Omental fat pad (tissue), 4 donors: ENCODE results near the gene CLDN9. TPM values are rescaled to one million over a fixed set of nuclear protein-coding genes. Genes with fewer than 3 reads are reported as not detected.

Experiments used
- small RNA-seq: library from RNA; depleted of rRNA; stranded (forward); fragments of <200 nt; gene quantifications from one replicate; pipeline ENCODE3, GENCODE V24; 2016
- total RNA-seq, 4 donors: library from RNA; depleted of rRNA; stranded (reverse); fragments of >200 nt; gene quantifications; one replicate each; pipeline ENCODE4 v1.1.0, GENCODE V29; 2016

Gene CLDN9
- total RNA-seq, 4 donors from 2014 or later, result 0.24 to 0.63 TPM; not detected in 2

Small RNA genes within 50 kb of the gene (small RNA-seq; reads per million reads assigned to genes)
- 0.39 reads per million for gene LINC00514

Other genes starting within 250 kb of the CLDN9 start
- gene ELOB, start 235.6 kb upstream of the CLDN9 start, total RNA-seq, result 100 to 1,000 TPM; 181 to 341 (median 323) TPM
- not detected for gene PRSS33, start 225.4 kb upstream of the CLDN9 start, total RNA-seq
- gene PRSS41, start 214.5 kb upstream of the CLDN9 start, total RNA-seq, result not detected
- gene PRSS21, start 195.7 kb upstream of the CLDN9 start, total RNA-seq, result 1 to 10 TPM in 1 of 4 donors, under 1 TPM in 1, not detected in 2; 0.65 to 1.0 TPM
- gene ZG16B, start 182.6 kb upstream of the CLDN9 start, total RNA-seq, result 1 to 10 TPM in 1 of 4 donors, not detected in 3; 1.0 TPM
- not detected for gene PRSS22, start 154.8 kb upstream of the CLDN9 start, total RNA-seq
- gene FLYWCH2, start 129.7 kb upstream of the CLDN9 start, total RNA-seq, result 10 to 100 TPM; 22.1 to 78.7 (median 37.3) TPM
- gene FLYWCH1, start 101.0 kb upstream of the CLDN9 start, total RNA-seq, result 10 to 100 TPM; 14.8 to 45.6 (median 26.6) TPM
- not detected for gene KREMEN2, start 48.6 kb upstream of the CLDN9 start, total RNA-seq
- gene PAQR4, start 43.6 kb upstream of the CLDN9 start, total RNA-seq, result 1 to 10 TPM; 1.9 to 6.8 (median 3.5) TPM
- gene PKMYT1, start 32.5 kb upstream of the CLDN9 start, total RNA-seq, result 1 to 10 TPM in 1 of 4 donors, under 1 TPM in 2, not detected in 1; 0.25 to 1.7 (median 0.79) TPM
- gene CLDN6, start 5.3 kb downstream of the CLDN9 start, total RNA-seq, result not detected
- gene TNFRSF12A, start 7.4 kb downstream of the CLDN9 start, total RNA-seq, result 100 to 1,000 TPM in 2 of 4 donors, 10 to 100 TPM in 1, 1 to 10 TPM in 1; 9.0 to 465 (median 94.3) TPM
- 10 to 100 TPM in 3 of 4 donors, 1 to 10 TPM in 1; 8.5 to 20.6 (median 13.1) TPM for gene HCFC1R1, start 11.0 kb downstream of the CLDN9 start, total RNA-seq
- 10 to 100 TPM; 15.7 to 33.9 (median 26.7) TPM for gene THOC6, start 11.1 kb downstream of the CLDN9 start, total RNA-seq
- under 1 TPM in 1 of 4 donors, not detected in 3; 0.47 TPM for gene BICDL2, start 24.0 kb downstream of the CLDN9 start, total RNA-seq
- 10 to 100 TPM in 1 of 4 donors, 1 to 10 TPM in 3; 1.2 to 38.8 (median 2.2) TPM for gene MMP25, start 33.6 kb downstream of the CLDN9 start, total RNA-seq
- gene IL32, start 52.7 kb downstream of the CLDN9 start, total RNA-seq, result 10 to 100 TPM; 16.5 to 73.0 (median 25.6) TPM
- under 1 TPM in 1 of 4 donors, not detected in 3; 0.28 TPM for gene ZSCAN10, start 86.4 kb downstream of the CLDN9 start, total RNA-seq
- 10 to 100 TPM in 2 of 4 donors, 1 to 10 TPM in 2; 7.1 to 16.1 (median 9.7) TPM for gene ZNF205, start 99.7 kb downstream of the CLDN9 start, total RNA-seq
- 1 to 10 TPM; 1.8 to 4.1 (median 3.6) TPM for gene ZNF213, start 122.1 kb downstream of the CLDN9 start, total RNA-seq
- gene OR1F1, start 175.3 kb downstream of the CLDN9 start, total RNA-seq, result not detected
- 10 to 100 TPM in 2 of 4 donors, 1 to 10 TPM in 2; 4.3 to 12.6 (median 8.7) TPM for gene ZNF200, start 222.2 kb downstream of the CLDN9 start, total RNA-seq
- gene MEFV, start 243.7 kb downstream of the CLDN9 start, total RNA-seq, result 10 to 100 TPM in 1 of 4 donors, 1 to 10 TPM in 3; 2.7 to 25.4 (median 4.2) TPM